ENCODE results near the gene OR10G3.

Gene OR10G3

DNA sequence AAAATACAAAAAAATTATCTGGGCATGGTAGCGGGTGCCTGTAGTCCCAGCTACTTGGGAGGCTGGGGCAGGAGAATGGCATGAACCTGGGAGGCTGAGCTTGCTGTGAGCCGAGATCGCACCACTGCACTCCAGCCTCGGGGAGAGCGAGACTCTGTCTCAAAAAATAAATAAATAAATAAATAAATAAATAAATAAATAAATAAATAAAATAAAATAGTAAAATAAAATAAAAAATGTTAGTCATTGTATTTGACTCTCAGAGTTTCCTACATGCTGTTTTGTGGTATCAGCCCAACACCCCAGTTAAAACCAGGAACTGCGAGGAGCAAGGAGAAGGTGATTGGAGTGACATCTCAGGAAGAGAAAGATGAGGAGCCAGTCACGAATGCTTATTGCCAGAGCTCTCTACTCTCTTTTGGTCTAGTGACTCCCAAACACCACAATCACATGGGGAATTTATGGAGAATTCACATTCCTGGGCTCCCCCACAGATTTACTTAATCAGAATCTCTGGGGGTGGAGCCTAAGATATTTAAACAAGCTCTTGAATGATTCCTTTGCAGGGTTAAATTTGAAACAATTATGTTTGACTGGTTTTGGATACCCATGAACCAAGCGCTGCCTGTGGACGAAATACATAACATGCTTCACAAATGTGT, 38.3 kb downstream of the OR10G3 start:
- no peak for ATAC-seq

DNA sequence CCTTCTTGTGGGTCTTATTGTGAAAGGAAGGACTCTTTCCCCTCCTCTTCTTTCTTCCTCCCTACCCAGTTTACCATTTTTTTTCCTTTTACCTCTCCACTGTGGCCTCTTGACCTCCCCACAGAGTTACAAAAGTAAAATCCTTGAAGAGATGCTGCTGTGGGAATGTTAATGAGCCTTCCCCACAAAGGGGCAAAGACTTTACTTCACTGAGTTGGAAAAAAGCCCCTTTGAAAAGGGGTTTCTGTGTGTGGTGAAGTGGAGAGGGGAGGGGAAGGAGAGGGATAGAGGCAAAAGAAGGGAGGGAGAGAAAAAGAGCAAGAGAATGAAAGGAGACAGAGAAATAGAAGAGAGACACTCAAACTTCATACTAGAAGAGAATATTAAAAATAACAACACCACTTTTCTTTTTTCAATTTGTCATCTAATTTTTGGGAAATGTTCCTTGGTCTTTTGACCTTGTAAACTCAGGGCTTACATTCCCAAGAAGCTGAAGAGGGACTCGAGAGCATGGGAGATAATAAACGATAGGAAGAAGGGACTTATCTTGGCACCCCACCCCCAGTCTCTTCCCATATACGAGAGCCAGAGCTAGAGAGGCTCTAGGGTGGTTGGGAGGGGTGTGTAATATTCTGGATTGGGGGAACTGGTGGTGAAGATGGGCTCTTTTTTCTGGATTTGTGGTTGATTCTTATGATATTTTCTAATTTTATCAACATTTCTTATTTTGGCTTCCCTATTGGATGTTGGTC, 40.5 kb downstream of the OR10G3 start:
- no peak for ATAC-seq
- TF ChIP-seq TSHZ2 (CRISPR knock-in tag; IDR thresholded peaks at IDR 0.05) = no peak
- no peak for TF ChIP-seq ISL1 (CRISPR knock-in tag; IDR thresholded peaks at IDR 0.05)
- no peak for TF ChIP-seq ZFP3 (CRISPR knock-in tag; IDR thresholded peaks at IDR 0.05)
- no peak for TF ChIP-seq CREB5 (CRISPR knock-in tag; IDR thresholded peaks at IDR 0.05; ENCODE audit: low read depth)
- no peak for TF ChIP-seq TCF4 (CRISPR knock-in tag; IDR thresholded peaks at IDR 0.05; ENCODE audit: borderline replicate concordance)
- no peak for TF ChIP-seq ZFP30 (CRISPR knock-in tag; IDR thresholded peaks at IDR 0.05)
- no peak for TF ChIP-seq CSRNP3 (CRISPR knock-in tag; IDR thresholded peaks at IDR 0.05)
- TF ChIP-seq ZC3H10 (CRISPR knock-in tag; IDR thresholded peaks at IDR 0.05) = no peak
- no peak for TF ChIP-seq ARNTL (CRISPR knock-in tag; IDR thresholded peaks at IDR 0.05; ENCODE audit: borderline replicate concordance, low read depth)
- TF ChIP-seq ESRRG (CRISPR knock-in tag; IDR thresholded peaks at IDR 0.05) = no peak
- TF ChIP-seq, protein P1, sequence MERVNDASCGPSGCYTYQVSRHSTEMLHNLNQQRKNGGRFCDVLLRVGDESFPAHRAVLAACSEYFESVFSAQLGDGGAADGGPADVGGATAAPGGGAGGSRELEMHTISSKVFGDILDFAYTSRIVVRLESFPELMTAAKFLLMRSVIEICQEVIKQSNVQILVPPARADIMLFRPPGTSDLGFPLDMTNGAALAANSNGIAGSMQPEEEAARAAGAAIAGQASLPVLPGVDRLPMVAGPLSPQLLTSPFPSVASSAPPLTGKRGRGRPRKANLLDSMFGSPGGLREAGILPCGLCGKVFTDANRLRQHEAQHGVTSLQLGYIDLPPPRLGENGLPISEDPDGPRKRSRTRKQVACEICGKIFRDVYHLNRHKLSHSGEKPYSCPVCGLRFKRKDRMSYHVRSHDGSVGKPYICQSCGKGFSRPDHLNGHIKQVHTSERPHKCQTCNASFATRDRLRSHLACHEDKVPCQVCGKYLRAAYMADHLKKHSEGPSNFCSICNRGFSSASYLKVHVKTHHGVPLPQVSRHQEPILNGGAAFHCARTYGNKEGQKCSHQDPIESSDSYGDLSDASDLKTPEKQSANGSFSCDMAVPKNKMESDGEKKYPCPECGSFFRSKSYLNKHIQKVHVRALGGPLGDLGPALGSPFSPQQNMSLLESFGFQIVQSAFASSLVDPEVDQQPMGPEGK (CRISPR knock-in tag; IDR thresholded peaks at IDR 0.05; ENCODE audit: borderline replicate concordance) = no peak
- TF ChIP-seq PPARA (CRISPR knock-in tag; IDR thresholded peaks at IDR 0.05; ENCODE audit: borderline replicate concordance) = no peak
- TF ChIP-seq ZNF70 (CRISPR knock-in tag; IDR thresholded peaks at IDR 0.05) = no peak
- no peak for TF ChIP-seq TOX (CRISPR knock-in tag; IDR thresholded peaks at IDR 0.05; ENCODE audit: borderline replicate concordance)
- TF ChIP-seq OSR1 (CRISPR knock-in tag; IDR thresholded peaks at IDR 0.05) = no peak
- no peak for TF ChIP-seq GLIS3 (CRISPR knock-in tag; IDR thresholded peaks at IDR 0.05)
- TF ChIP-seq RARB (CRISPR knock-in tag; IDR thresholded peaks at IDR 0.05) = no peak
- TF ChIP-seq, protein P2, sequence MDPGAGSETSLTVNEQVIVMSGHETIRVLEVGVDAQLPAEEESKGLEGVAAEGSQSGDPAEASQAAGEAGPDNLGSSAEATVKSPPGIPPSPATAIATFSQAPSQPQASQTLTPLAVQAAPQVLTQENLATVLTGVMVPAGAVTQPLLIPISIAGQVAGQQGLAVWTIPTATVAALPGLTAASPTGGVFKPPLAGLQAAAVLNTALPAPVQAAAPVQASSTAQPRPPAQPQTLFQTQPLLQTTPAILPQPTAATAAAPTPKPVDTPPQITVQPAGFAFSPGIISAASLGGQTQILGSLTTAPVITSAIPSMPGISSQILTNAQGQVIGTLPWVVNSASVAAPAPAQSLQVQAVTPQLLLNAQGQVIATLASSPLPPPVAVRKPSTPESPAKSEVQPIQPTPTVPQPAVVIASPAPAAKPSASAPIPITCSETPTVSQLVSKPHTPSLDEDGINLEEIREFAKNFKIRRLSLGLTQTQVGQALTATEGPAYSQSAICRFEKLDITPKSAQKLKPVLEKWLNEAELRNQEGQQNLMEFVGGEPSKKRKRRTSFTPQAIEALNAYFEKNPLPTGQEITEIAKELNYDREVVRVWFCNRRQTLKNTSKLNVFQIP (CRISPR knock-in tag; IDR thresholded peaks at IDR 0.05; ENCODE audit: borderline replicate concordance, low read depth) = no peak
- TF ChIP-seq SNAI2 (CRISPR knock-in tag; IDR thresholded peaks at IDR 0.05) = no peak
- TF ChIP-seq ZNF8 (CRISPR knock-in tag; IDR thresholded peaks at IDR 0.05) = no peak

More for the DNA sequence above, 38.3 kb downstream of the OR10G3 start:
- TF ChIP-seq ARNTL (CRISPR knock-in tag; IDR thresholded peaks at IDR 0.05; ENCODE audit: borderline replicate concordance, low read depth) = no peak
- TF ChIP-seq, protein P2 (CRISPR knock-in tag; IDR thresholded peaks at IDR 0.05; ENCODE audit: borderline replicate concordance, low read depth) = no peak
- TF ChIP-seq ZNF8 (CRISPR knock-in tag; IDR thresholded peaks at IDR 0.05) = no peak
- no peak for TF ChIP-seq CSDC2 (CRISPR knock-in tag; IDR thresholded peaks at IDR 0.05)
- no peak for TF ChIP-seq CSRNP3 (CRISPR knock-in tag; IDR thresholded peaks at IDR 0.05)
- TF ChIP-seq TOX (CRISPR knock-in tag; IDR thresholded peaks at IDR 0.05; ENCODE audit: borderline replicate concordance) = no peak
